Measurements from ENCODE around the gene PAPLN. TPM values are rescaled to one million over a fixed set of nuclear protein-coding genes. Genes with fewer than 3 reads are reported as not detected.

Gene PAPLN
- total RNA-seq, 5 donors from 2014 or later (not counting 1 experiment from before 2014, with no cell fraction given): 0.14 to 1.0 (median 0.29) TPM; not detected in 1

- Histone ChIP-seq H3K27ac (ENCODE audit: low read length) (no peak overlapping the region), H3K9me3 (no peaks in the 10 kb centered on the region), H3K4me1 (ENCODE audit: control insufficient read depth in 1 of 2, extremely low read depth in 1 of 2, insufficient read depth in 2 of 2, low read length in 2 of 2) (no peaks in the 10 kb centered on the region), H3K36me3 (ENCODE audit: control insufficient read depth in 2 of 2, extremely low read depth in 1 of 2, insufficient read depth in 1 of 2, low read length in 1 of 2) (peaks cover 28 to 67% of the 10 kb centered on the region in 2 donors), H3K4me3 (ENCODE audit: control insufficient read depth in 1 of 2, extremely low read depth in 1 of 2, low read length in 1 of 2) (no peak overlapping the region), H3K27me3 (replicated peaks in 1 of 2; ENCODE audit: control insufficient read depth in 2 of 2, extremely low read depth in 1 of 2, insufficient read depth in 2 of 2, low read length in 1 of 2) (no peaks in the 10 kb centered on the region)
- H3K27ac Mint-ChIP-seq: no peak overlapping the region
- peaks cover 68% of the 10 kb centered on the region for H3K36me3 Mint-ChIP-seq
- CTCF ChIA-PET: no interaction called here
- WGBS (ENCODE audit: insufficient coverage): no CpG with 5 or more reads among the region's 2 CpGs
- DNase-seq: no peak
- H3K4me3 Mint-ChIP-seq: no peak overlapping the region
- ATAC-seq (replicated peaks in 1 of 4): no peak
- POLR2A ChIA-PET: no interaction called here
- no peaks in the 10 kb centered on the region for H3K9me3 Mint-ChIP-seq
- H3K27me3 Mint-ChIP-seq: no peaks in the 10 kb centered on the region
- no peaks in the 10 kb centered on the region for H3K4me1 Mint-ChIP-seq
Observed at GRCh38 chr14:73203527-73203926, 33.8 kb upstream of the PAPLN start.

GRCh38 chr14:73207615-73208014, 29.7 kb upstream of the PAPLN start:
- no peaks in the 10 kb centered on the region for H3K9me3 Mint-ChIP-seq
- ChIA-PET POLR2A (interaction anchor here in 1 of 2 donors (0.6 kb wide), 1 partner anchor 18 kb away, joined by 3 read pairs; no protein-coding TSS in a partner anchor), CTCF (interaction anchor here in 1 of 2 donors (0.7 kb wide), 1 partner anchor 902 kb away, joined by 3 read pairs; no protein-coding TSS in a partner anchor)
- no peak overlapping the region for H3K27ac Mint-ChIP-seq
- DNase-seq: no peak
- H3K4me3 ChIP-seq (ENCODE audit: control insufficient read depth in 1 of 2, extremely low read depth in 1 of 2, low read length in 1 of 2): no peak overlapping the region
- 100% methylated on average over 2 of the region's 2 CpGs for WGBS (ENCODE audit: insufficient coverage)
- peaks cover 27 to 76% of the 10 kb centered on the region in 2 donors for H3K36me3 ChIP-seq (ENCODE audit: control insufficient read depth in 2 of 2, extremely low read depth in 1 of 2, insufficient read depth in 1 of 2, low read length in 1 of 2)
- no peaks in the 10 kb centered on the region for H3K27me3 ChIP-seq (replicated peaks in 1 of 2; ENCODE audit: control insufficient read depth in 2 of 2, extremely low read depth in 1 of 2, insufficient read depth in 2 of 2, low read length in 1 of 2)
- H3K4me1 Mint-ChIP-seq: no peaks in the 10 kb centered on the region
- H3K27me3 Mint-ChIP-seq: no peaks in the 10 kb centered on the region
- H3K4me1 ChIP-seq (ENCODE audit: control insufficient read depth in 1 of 2, extremely low read depth in 1 of 2, insufficient read depth in 2 of 2, low read length in 2 of 2): no peaks in the 10 kb centered on the region
- H3K9me3 ChIP-seq: no peaks in the 10 kb centered on the region
- no peak overlapping the region for H3K4me3 Mint-ChIP-seq
- ATAC-seq (replicated peaks in 1 of 4): no peak
- no peak overlapping the region for H3K27ac ChIP-seq (ENCODE audit: low read length)
- peaks cover 62% of the 10 kb centered on the region for H3K36me3 Mint-ChIP-seq

GRCh38 chr14:73208390-73208789, 28.9 kb upstream of the PAPLN start:
- ATAC-seq (replicated peaks in 1 of 4) (no peak), DNase-seq (no peak)
- Histone ChIP-seq H3K27me3 (replicated peaks in 1 of 2; ENCODE audit: control insufficient read depth in 2 of 2, extremely low read depth in 1 of 2, insufficient read depth in 2 of 2, low read length in 1 of 2) (no peaks in the 10 kb centered on the region), H3K9me3 (no peaks in the 10 kb centered on the region), H3K27ac (ENCODE audit: low read length) (no peak overlapping the region), H3K4me3 (ENCODE audit: control insufficient read depth in 1 of 2, extremely low read depth in 1 of 2, low read length in 1 of 2) (no peak overlapping the region), H3K36me3 (ENCODE audit: control insufficient read depth in 2 of 2, extremely low read depth in 1 of 2, insufficient read depth in 1 of 2, low read length in 1 of 2) (peaks cover 27 to 80% of the 10 kb centered on the region in 2 donors), H3K4me1 (ENCODE audit: control insufficient read depth in 1 of 2, extremely low read depth in 1 of 2, insufficient read depth in 2 of 2, low read length in 2 of 2) (no peaks in the 10 kb centered on the region)
- ChIA-PET POLR2A (no interaction called here), CTCF (interaction anchor here in 1 of 2 donors (0.7 kb wide), 1 partner anchor 901 kb away, joined by 3 read pairs; no protein-coding TSS in a partner anchor)
- Mint-ChIP-seq H3K27ac (no peak overlapping the region), H3K9me3 (no peaks in the 10 kb centered on the region), H3K4me3 (no peak overlapping the region), H3K27me3 (no peaks in the 10 kb centered on the region), H3K4me1 (no peaks in the 10 kb centered on the region), H3K36me3 (peaks cover 64% of the 10 kb centered on the region)
- 100% methylated on average over 2 of the region's 3 CpGs for WGBS (ENCODE audit: insufficient coverage)

- DNase-seq (no peak), ATAC-seq (replicated peaks in 1 of 4) (no peak)
- CTCF ChIA-PET: interaction anchor here in 1 of 2 donors (0.6 kb wide), 1 partner anchor 849 kb away, joined by 3 read pairs; no protein-coding TSS in a partner anchor
- POLR2A ChIA-PET: no interaction called here
- H3K27ac Mint-ChIP-seq: no peak overlapping the region
- Histone ChIP-seq H3K4me1 (ENCODE audit: control insufficient read depth in 1 of 2, extremely low read depth in 1 of 2, insufficient read depth in 2 of 2, low read length in 2 of 2) (no peaks in the 10 kb centered on the region), H3K27me3 (replicated peaks in 1 of 2; ENCODE audit: control insufficient read depth in 2 of 2, extremely low read depth in 1 of 2, insufficient read depth in 2 of 2, low read length in 1 of 2) (no peaks in the 10 kb centered on the region), H3K27ac (ENCODE audit: low read length) (no peak overlapping the region), H3K9me3 (no peaks in the 10 kb centered on the region), H3K36me3 (ENCODE audit: control insufficient read depth in 2 of 2, extremely low read depth in 1 of 2, insufficient read depth in 1 of 2, low read length in 1 of 2) (peaks cover 27 to 80% of the 10 kb centered on the region in 2 donors), H3K4me3 (ENCODE audit: control insufficient read depth in 1 of 2, extremely low read depth in 1 of 2, low read length in 1 of 2) (no peak overlapping the region)
- WGBS (ENCODE audit: insufficient coverage): 100% methylated on average over 5 of the region's 8 CpGs
- H3K9me3 Mint-ChIP-seq: no peaks in the 10 kb centered on the region
- no peaks in the 10 kb centered on the region for H3K27me3 Mint-ChIP-seq
- no peaks in the 10 kb centered on the region for H3K4me1 Mint-ChIP-seq
- peaks cover 65% of the 10 kb centered on the region for H3K36me3 Mint-ChIP-seq
- no peak overlapping the region for H3K4me3 Mint-ChIP-seq
Observed at GRCh38 chr14:73208846-73209245, 28.5 kb upstream of the PAPLN start.

- DNase-seq (no peak), ATAC-seq (replicated peaks in 1 of 4) (no peak)
- no CpG with 5 or more reads among the region's 2 CpGs for WGBS (ENCODE audit: insufficient coverage)
- Mint-ChIP-seq H3K27ac (no peak overlapping the region), H3K4me1 (no peaks in the 10 kb centered on the region), H3K27me3 (no peaks in the 10 kb centered on the region), H3K4me3 (no peak overlapping the region), H3K36me3 (peaks cover 66% of the 10 kb centered on the region), H3K9me3 (no peaks in the 10 kb centered on the region)
- Histone ChIP-seq H3K36me3 (ENCODE audit: control insufficient read depth in 2 of 2, extremely low read depth in 1 of 2, insufficient read depth in 1 of 2, low read length in 1 of 2) (peaks cover 27 to 78% of the 10 kb centered on the region in 2 donors), H3K4me3 (ENCODE audit: control insufficient read depth in 1 of 2, extremely low read depth in 1 of 2, low read length in 1 of 2) (no peak overlapping the region), H3K27ac (ENCODE audit: low read length) (no peak overlapping the region), H3K9me3 (no peaks in the 10 kb centered on the region), H3K27me3 (replicated peaks in 1 of 2; ENCODE audit: control insufficient read depth in 2 of 2, extremely low read depth in 1 of 2, insufficient read depth in 2 of 2, low read length in 1 of 2) (no peaks in the 10 kb centered on the region), H3K4me1 (ENCODE audit: control insufficient read depth in 1 of 2, extremely low read depth in 1 of 2, insufficient read depth in 2 of 2, low read length in 2 of 2) (no peaks in the 10 kb centered on the region)
- ChIA-PET POLR2A (no interaction called here), CTCF (no interaction called here)
Observed at GRCh38 chr14:73209953-73210352, 27.4 kb upstream of the PAPLN start.

- no peak overlapping the region for H3K27ac ChIP-seq (ENCODE audit: low read length)
- H3K27ac Mint-ChIP-seq: no peak overlapping the region
- no peaks in the 10 kb centered on the region for H3K27me3 ChIP-seq (replicated peaks in 1 of 2; ENCODE audit: control insufficient read depth in 2 of 2, extremely low read depth in 1 of 2, insufficient read depth in 2 of 2, low read length in 1 of 2)
- H3K4me3 Mint-ChIP-seq: no peak overlapping the region
- H3K36me3 Mint-ChIP-seq: peaks cover 62% of the 10 kb centered on the region
- ChIA-PET POLR2A (interaction anchor here (0.5 kb wide), 2 partner anchors 24 to 75 kb away, joined by 3 to 15 read pairs; partner anchors contain the start of gene PSEN1 (in 1 of the 2)), CTCF (interaction anchor here in 1 of 2 donors (0.5 to 0.6 kb wide), 2 partner anchors 135 to 262 kb away, joined by 3 to 6 read pairs; no protein-coding TSS in a partner anchor)
- no peak for DNase-seq
- WGBS (ENCODE audit: insufficient coverage): 100% methylated on average over 3 of the region's 7 CpGs
- no peak overlapping the region for H3K4me3 ChIP-seq (ENCODE audit: control insufficient read depth in 1 of 2, extremely low read depth in 1 of 2, low read length in 1 of 2)
- H3K36me3 ChIP-seq (ENCODE audit: control insufficient read depth in 2 of 2, extremely low read depth in 1 of 2, insufficient read depth in 1 of 2, low read length in 1 of 2): peaks cover 24 to 71% of the 10 kb centered on the region in 2 donors
- ATAC-seq (replicated peaks in 1 of 4): no peak
- no peaks in the 10 kb centered on the region for H3K4me1 ChIP-seq (ENCODE audit: control insufficient read depth in 1 of 2, extremely low read depth in 1 of 2, insufficient read depth in 2 of 2, low read length in 2 of 2)
- no peaks in the 10 kb centered on the region for H3K9me3 ChIP-seq
- H3K4me1 Mint-ChIP-seq: no peaks in the 10 kb centered on the region
- no peaks in the 10 kb centered on the region for H3K27me3 Mint-ChIP-seq
- no peaks in the 10 kb centered on the region for H3K9me3 Mint-ChIP-seq
Observed at GRCh38 chr14:73211251-73212040, 25.9 kb upstream of the PAPLN start.

Data from T-cell (primary cell).